Skeletal muscle cell (primary cell): Measurements from ENCODE around the gene GTF2H4.

Source experiments
- DNase-seq: peaks from one replicate; pipeline ENCODE4 v3.0.0-alpha.2; 2010; ENCODE audit warnings: low read depth
- H3K4me3 ChIP-seq: 2 replicates; pipeline ENCODE4 v1.5.1; 2011; ENCODE audit warnings: low read depth, mild to moderate bottlenecking, control low read depth, low read length, moderate library complexity

Gene GTF2H4

GRCh38 chr6:30881392-30882203 lies 26.4 kb upstream of the GTF2H4 start:
- peak overlapping the region; percentile 34 for H3K4me3 ChIP-seq
- peak; percentile 36 for DNase-seq

- no peak for DNase-seq
- H3K4me3 ChIP-seq: peak overlapping the region; percentile 16
These were observed 25.7 kb upstream of the GTF2H4 start for GRCh38 chr6:30882204-30882758.

- H3K4me3 ChIP-seq: peak overlapping the region; percentile 76
- DNase-seq: no peak
These were observed 25.0 kb upstream of the GTF2H4 start for GRCh38 chr6:30882759-30883684.

- no peak for DNase-seq
These were observed 24.1 kb upstream of the GTF2H4 start, which contains the start of gene DDR1 for GRCh38 chr6:30883685-30884520. Gene DDR1, plus strand, starts transcription at chr6:30884519. Its CDS starts 4,211 bp downstream, at chr6:30888730.

GRCh38 chr6:30884521-30885480 lies 23.2 kb upstream of the GTF2H4 start:
- no peak for DNase-seq
- peak overlapping the region; percentile 76 for H3K4me3 ChIP-seq

More at GRCh38 chr6:30883685-30884520, 24.1 kb upstream of the GTF2H4 start, which contains the start of gene DDR1:
- peak within 1 kb of the TSS; percentile 76 for H3K4me3 ChIP-seq

- DNase-seq: no peak
- peak overlapping the region; percentile 76 for H3K4me3 ChIP-seq
These were observed 22.5 kb upstream of the GTF2H4 start for GRCh38 chr6:30885481-30885998.

GRCh38 chr6:30885999-30886896 lies 21.8 kb upstream of the GTF2H4 start:
- peak; percentile 40 for DNase-seq
- H3K4me3 ChIP-seq: peak overlapping the region; percentile 76

GRCh38 chr6:30886897-30887255 lies 21.1 kb upstream of the GTF2H4 start:
- DNase-seq: no peak
- no peak overlapping the region for H3K4me3 ChIP-seq

- no peak overlapping the region for H3K4me3 ChIP-seq
- no peak for DNase-seq
These were observed 19.8 kb upstream of the GTF2H4 start for GRCh38 chr6:30887901-30888815.

- H3K4me3 ChIP-seq: no peak overlapping the region
- DNase-seq: no peak
These were observed 19.1 kb upstream of the GTF2H4 start for GRCh38 chr6:30888816-30889495.

- no peak for DNase-seq
- no peak overlapping the region for H3K4me3 ChIP-seq
These were observed 18.5 kb upstream of the GTF2H4 start for GRCh38 chr6:30889496-30889885.

GRCh38 chr6:30889921-30890645 lies 17.9 kb upstream of the GTF2H4 start:
- DNase-seq: no peak

GRCh38 chr6:30890646-30891449 lies 17.2 kb upstream of the GTF2H4 start:
- DNase-seq: no peak
- H3K4me3 ChIP-seq: no peak overlapping the region

More at GRCh38 chr6:30889921-30890645, 17.9 kb upstream of the GTF2H4 start:
- H3K4me3 ChIP-seq: no peak overlapping the region

GRCh38 chr6:30891450-30891723 lies 16.6 kb upstream of the GTF2H4 start:
- H3K4me3 ChIP-seq: no peak overlapping the region
- DNase-seq: no peak
